KOPT-K1 (cell line): ENCODE data around the gene FHAD1.

ENCODE experiments used
- H3K27ac ChIP-seq: fragments of 200-600 bp; sonication (generic); 2 replicates; pipeline ENCODE4 v1.5.1; 2016; ENCODE audit warnings: antibody characterized with exemption, mild to moderate bottlenecking, low read depth, low read length; ENCODE audit not compliant: poor library complexity, severe bottlenecking
- H3K36me3 ChIP-seq: fragments of 200-600 bp; sonication (generic); 2 replicates; pipeline ENCODE4 v1.5.1; 2017; ENCODE audit warnings: antibody characterized with exemption, mild to moderate bottlenecking, low read length, moderate library complexity; ENCODE audit not compliant: insufficient read depth
- H3K9me3 ChIP-seq: fragments of 200-600 bp; sonication (generic); 2 replicates; pipeline ENCODE4 v1.5.1; 2017; ENCODE audit warnings: antibody characterized with exemption, low read length, mild to moderate bottlenecking; ENCODE audit not compliant: insufficient read depth, poor library complexity, severe bottlenecking

Gene FHAD1

DNA sequence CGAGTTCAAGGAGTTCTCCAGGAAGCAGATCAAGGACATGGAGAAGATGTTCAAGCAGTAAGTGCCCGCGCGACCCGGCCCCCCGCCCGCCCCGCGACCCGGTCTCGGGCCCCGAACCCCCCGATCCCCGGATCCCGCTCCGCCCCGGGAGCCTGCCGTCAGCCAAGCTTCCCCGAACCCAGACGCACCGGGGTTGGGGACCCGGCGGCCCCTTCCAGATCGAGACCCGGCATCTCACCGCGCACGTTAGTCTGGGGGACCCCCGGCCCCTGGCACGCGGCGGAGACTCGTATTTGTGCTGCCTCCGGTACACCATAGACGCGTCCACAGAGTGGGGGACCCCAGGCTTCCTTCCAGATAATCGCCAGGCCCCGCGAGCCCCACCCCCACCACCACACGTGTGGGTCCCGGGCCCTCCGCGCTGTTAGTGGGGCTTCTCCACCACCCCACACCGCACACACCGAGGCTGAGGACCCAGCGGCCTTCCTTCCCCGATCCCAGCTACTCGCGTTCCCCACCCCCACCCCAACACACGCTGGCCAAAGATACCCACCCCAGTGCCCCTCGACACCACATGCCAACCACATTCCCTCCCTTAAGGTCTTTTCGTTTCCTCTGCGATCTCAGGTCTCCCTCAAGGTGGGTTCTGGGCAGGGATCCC is 163.3 kb downstream of the FHAD1 start:
- Histone ChIP-seq H3K27ac (peak overlapping the region; percentile 57), H3K36me3 (peaks cover 9% of the 10 kb centered on the region; the same call in 1 of the 2 replicates), H3K9me3 (no peaks in the 10 kb centered on the region)

DNA sequence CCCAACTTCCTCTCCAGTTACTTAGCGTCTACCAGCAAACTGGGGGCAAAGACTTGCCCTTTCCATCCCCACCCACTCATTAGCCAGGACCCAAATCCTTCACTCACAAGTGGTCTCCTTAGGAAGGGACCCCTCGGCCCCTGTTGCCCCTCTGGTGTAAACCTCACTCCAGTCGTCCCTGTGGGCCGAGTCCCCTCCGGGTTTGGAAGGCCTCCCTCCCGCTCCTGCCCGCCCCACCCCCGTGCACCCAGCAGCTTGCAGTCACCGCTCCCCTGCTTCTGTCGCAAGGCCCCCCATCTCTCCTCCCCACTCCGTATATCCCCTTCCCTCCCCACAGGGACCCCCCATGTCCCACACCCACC is 163.8 kb downstream of the FHAD1 start:
- peak overlapping the region; percentile 57 for H3K27ac ChIP-seq
- H3K9me3 ChIP-seq: no peaks in the 10 kb centered on the region
- H3K36me3 ChIP-seq: peaks cover 9% of the 10 kb centered on the region; the same call in 1 of the 2 replicates

DNA sequence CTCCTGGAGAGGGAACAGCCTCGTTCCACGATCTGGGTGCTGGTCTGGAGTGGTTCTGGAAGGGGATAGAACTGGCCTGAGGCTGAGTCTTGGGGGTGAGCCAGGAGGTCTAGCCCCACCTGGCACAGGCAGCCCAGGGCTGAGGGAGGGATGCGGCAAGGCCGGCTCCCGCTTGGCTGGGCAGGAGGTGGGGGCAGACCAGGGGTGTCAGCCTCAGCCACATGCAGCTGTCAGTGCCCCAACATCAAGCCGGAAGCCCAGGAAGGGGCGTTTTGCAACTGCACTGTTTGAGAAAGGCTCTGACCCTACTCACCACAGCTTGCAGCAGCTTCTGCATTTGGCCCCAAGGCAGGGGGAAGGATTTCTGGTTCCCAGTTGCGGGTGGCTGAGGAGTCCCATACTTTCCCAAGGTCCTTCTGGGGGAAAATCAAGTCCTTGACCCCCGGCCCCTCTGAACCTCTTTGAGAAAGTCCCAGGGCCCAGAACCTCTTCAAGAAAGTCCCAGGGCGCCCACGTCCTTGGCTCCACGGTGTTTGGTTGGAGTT is 164.6 kb downstream of the FHAD1 start:
- Histone ChIP-seq H3K9me3 (no peaks in the 10 kb centered on the region), H3K27ac (no peak overlapping the region), H3K36me3 (peaks cover 9% of the 10 kb centered on the region; the same call in 1 of the 2 replicates)

DNA sequence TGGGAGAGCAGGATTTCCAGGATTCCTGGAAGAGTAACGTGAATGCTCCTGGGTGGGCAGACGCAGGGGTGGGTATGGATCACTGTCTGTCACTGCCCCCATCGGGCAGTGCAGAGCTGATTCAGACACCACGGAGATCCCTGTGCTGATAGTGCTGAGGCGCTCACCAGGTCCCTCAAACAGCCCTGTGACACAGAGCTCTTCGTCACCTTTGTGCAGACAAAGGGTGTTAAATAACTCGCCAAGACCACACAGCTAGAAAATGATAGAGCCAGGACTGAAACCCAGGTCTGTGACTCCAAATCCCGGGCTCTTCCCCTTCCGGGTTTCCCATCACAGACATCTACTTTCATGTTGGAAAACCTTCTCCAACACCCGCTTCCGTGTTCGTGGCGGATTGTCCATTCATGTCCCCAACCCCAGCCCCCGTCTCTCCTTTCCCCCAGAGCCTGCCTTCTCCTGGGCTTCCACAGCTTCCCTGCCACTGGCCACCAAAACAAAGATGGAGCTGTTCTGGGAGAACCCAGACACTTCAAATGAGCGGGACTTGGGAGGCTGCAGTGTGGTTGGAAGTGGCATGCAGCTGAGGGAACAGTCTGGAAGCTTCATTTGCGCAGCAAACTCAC is 165.3 kb downstream of the FHAD1 start:
- peaks cover 9% of the 10 kb centered on the region; the same call in 1 of the 2 replicates for H3K36me3 ChIP-seq
- H3K9me3 ChIP-seq: no peaks in the 10 kb centered on the region
- no peak overlapping the region for H3K27ac ChIP-seq

DNA sequence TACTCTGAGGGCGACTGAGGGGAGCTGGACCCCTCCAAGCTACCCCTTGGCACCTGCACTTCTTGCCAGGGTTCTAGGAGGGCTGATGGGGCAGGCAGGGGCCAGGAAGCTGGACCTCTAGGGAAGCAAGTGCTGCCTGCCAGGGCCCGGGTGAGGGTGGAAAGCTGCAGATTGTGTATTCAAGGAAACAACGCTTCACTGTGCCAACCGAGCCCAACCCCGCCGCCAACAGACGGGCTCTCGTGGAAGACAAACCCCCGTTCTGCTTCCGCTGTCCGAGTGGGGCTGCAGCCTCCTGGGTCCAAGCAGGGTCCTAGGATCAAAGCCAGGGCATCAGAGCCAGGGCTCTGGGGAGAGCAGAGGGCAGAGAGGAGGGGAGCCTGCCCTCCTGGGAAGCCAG is 165.8 kb downstream of the FHAD1 start:
- H3K27ac ChIP-seq: no peak overlapping the region
- no peaks in the 10 kb centered on the region for H3K9me3 ChIP-seq
- H3K36me3 ChIP-seq: peaks cover 9% of the 10 kb centered on the region; the same call in 1 of the 2 replicates

- peaks cover 9% of the 10 kb centered on the region; the same call in 1 of the 2 replicates for H3K36me3 ChIP-seq
- no peak overlapping the region for H3K27ac ChIP-seq
- no peaks in the 10 kb centered on the region for H3K9me3 ChIP-seq
Observed at GRCh38 chr1:15413563-15414444, 166.8 kb downstream of the FHAD1 start.

DNA sequence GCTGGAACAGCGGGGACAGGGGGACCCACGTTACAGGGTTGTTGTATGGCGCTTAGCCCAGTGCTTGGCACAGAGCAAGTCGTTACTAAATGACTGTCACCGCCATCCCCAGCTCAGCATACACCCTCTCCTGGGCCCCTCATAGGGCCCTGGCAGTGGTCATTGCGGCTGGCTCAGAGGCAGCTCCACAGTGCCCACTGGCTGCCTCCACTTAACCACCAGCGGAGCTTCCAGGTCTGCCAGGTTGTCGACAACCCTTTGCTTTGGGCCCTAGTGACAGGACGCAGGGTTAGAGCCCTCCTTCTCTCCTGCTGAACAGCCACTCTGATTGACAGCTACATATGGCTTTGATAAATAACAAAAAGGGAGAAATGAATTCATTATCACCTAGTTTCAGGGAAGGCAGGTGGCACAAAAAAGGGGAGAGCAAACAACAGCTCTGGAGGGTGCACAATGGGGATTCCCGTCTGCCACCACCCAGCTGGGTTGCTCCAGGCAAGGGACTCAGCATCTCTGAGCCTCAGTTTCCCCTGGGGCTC is 167.5 kb downstream of the FHAD1 start:
- H3K27ac ChIP-seq: no peak overlapping the region
- H3K9me3 ChIP-seq: no peaks in the 10 kb centered on the region
- H3K36me3 ChIP-seq: peaks cover 9% of the 10 kb centered on the region; the same call in 1 of the 2 replicates

DNA sequence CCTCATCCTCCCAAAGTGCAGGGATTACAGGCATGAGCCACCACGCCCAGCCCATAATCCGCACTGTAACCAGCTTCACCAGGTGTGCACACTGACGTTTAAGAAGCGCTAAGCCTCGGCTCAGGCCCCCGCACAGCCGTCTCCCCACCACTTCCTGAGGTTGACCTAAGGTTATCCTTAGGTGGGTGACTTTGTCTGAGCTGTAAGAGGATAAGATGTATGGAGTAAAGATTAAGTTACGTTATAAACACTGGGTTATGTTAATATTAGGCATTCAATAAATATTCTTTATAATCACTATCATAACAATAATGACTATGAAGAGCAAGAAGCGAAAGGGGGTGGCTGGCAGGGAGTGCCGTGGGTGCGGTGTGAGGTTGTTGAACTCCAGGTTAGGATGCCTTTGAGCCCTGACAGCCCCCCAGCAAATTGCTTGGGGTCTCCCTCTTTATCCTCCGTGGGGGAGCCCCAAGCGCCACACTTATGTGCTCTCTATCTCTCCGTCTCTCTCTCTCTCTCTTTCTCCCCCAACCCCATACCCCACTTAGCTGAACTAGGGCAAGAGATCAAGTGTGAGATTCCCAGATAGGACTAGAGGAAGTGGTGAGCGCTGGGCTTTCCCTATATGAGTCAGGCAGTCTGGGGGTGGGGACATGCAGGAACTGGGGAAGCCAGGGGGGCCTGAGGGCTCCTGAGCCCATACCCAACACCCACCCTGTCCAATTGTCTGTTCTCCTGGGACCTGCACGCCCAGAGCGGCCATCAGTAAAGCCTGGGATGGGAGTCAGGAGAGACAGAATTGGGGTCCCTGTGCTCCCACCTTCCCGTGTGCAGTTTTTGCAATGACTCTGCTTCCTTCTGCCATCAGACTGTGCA is 170.3 kb downstream of the FHAD1 start:
- no peak overlapping the region for H3K27ac ChIP-seq
- peaks cover 9% of the 10 kb centered on the region; the same call in 1 of the 2 replicates for H3K36me3 ChIP-seq
- peaks cover 7% of the 10 kb centered on the region for H3K9me3 ChIP-seq

GRCh38 chr1:15418806-15419515 is 171.9 kb downstream of the FHAD1 start:
- Histone ChIP-seq H3K27ac (no peak overlapping the region), H3K36me3 (peaks cover 6% of the 10 kb centered on the region; the same call in 1 of the 2 replicates), H3K9me3 (peaks cover 7% of the 10 kb centered on the region)

GRCh38 chr1:15420853-15421465 is 173.9 kb downstream of the FHAD1 start:
- no peaks in the 10 kb centered on the region; the same call in 1 of the 2 replicates for H3K36me3 ChIP-seq
- H3K27ac ChIP-seq: no peak overlapping the region
- peaks cover 7% of the 10 kb centered on the region for H3K9me3 ChIP-seq

GRCh38 chr1:15422871-15423270 is 175.8 kb downstream of the FHAD1 start:
- no peak overlapping the region for H3K27ac ChIP-seq
- peaks cover 17% of the 10 kb centered on the region; the same call in 1 of the 2 replicates for H3K36me3 ChIP-seq
- peaks cover 7% of the 10 kb centered on the region for H3K9me3 ChIP-seq

GRCh38 chr1:15423355-15424077 is 176.5 kb downstream of the FHAD1 start:
- Histone ChIP-seq H3K27ac (no peak overlapping the region), H3K36me3 (peaks cover 20% of the 10 kb centered on the region; the same call in 1 of the 2 replicates), H3K9me3 (peaks cover 7% of the 10 kb centered on the region)
